NCI-H187 treated with DMSO at 0.1 percent for 48 hours (cell line): ENCODE results near the gene NDUFV3.
A peak's percentile ranks its signal among the peaks of the same experiment; 100 is the strongest.
"Not testable (repeated sequence)": the region's sequence is repeated elsewhere in the genome, so short reads cannot be mapped to it uniquely, and the experiment has no call there.

Experiments used
- DNase-seq: peaks from one replicate; lab custom pipeline; 2025; lab: John Stamatoyannopoulos, UW

The NDUFV3 gene

GRCh38 chr21:42892931-42893755, at the start of gene NDUFV3:
Gene NDUFV3 (plus strand): TSS chr21:42893309. CDS start chr21:42893334, 25 bp downstream.
- peak; percentile 93 for DNase-seq

- no peak for DNase-seq
These were observed 48.5 kb upstream of the NDUFV3 start for GRCh38 chr21:42844411-42845113.

- no peak for DNase-seq
These were observed 47.7 kb upstream of the NDUFV3 start for GRCh38 chr21:42845296-42845965.

- no peak for DNase-seq
These were observed 46.9 kb upstream of the NDUFV3 start for GRCh38 chr21:42846221-42846620.

- DNase-seq: no peak
These were observed 45.9 kb upstream of the NDUFV3 start for GRCh38 chr21:42847051-42847707.

- DNase-seq: no peak
These were observed 45.4 kb upstream of the NDUFV3 start for GRCh38 chr21:42847726-42848125.

- not testable (repeated sequence) for DNase-seq
These were observed 44.8 kb upstream of the NDUFV3 start for GRCh38 chr21:42848144-42848931.

GRCh38 chr21:42848932-42849758, 44.0 kb upstream of the NDUFV3 start:
- no peak for DNase-seq

GRCh38 chr21:42849759-42850412, 43.2 kb upstream of the NDUFV3 start:
- no peak for DNase-seq

GRCh38 chr21:42850463-42850862, 42.6 kb upstream of the NDUFV3 start:
- no peak for DNase-seq

GRCh38 chr21:42850866-42851391, 42.2 kb upstream of the NDUFV3 start:
- DNase-seq: no peak

GRCh38 chr21:42851812-42852665, 41.1 kb upstream of the NDUFV3 start:
- DNase-seq: no peak

GRCh38 chr21:42852925-42853570, 40.1 kb upstream of the NDUFV3 start:
- no peak for DNase-seq

GRCh38 chr21:42853621-42854020, 39.5 kb upstream of the NDUFV3 start:
- DNase-seq: no peak

GRCh38 chr21:42854246-42855010, 38.7 kb upstream of the NDUFV3 start:
- DNase-seq: no peak

- DNase-seq: no peak
These were observed 37.8 kb upstream of the NDUFV3 start for GRCh38 chr21:42855171-42855936.

- no peak for DNase-seq
These were observed 37.2 kb upstream of the NDUFV3 start for GRCh38 chr21:42855937-42856335.
